VCaP (cell line): ENCODE results near the gene SLC9A2.

Experiments
- H3K27ac ChIP-seq: fragments of 450-650 bp; 2 replicates; pipeline ENCODE4 v1.5.1; 2017
- TF ChIP-seq, protein P1 (sequence below): fragments of 450-650 bp; conservative IDR thresholded peaks from 2 replicates; pipeline ENCODE4 v1.5.1; 2017; ENCODE audit warnings: mild to moderate bottlenecking, moderate library complexity

SLC9A2 gene

DNA sequence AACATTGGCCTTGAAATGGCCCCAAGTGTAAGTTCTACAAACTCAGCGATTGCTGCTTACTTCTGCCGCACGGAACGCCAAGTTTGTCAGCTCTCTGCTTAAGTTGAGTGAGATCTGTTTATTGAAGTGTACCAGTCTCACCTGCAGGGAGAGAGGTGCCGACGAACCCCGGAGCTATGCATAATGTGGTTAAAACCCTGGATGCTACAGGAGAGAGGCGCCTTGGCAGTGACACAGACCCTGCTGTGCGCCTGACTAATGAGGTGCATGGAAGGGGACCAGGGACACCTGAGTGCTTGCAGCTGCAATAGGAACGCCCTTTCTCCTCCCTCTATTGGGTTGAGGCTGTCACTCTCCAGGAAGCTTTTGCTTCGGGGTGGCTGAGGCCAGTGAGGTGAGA lies 979 bp downstream of the SLC9A2 start:
- peak overlapping the region; percentile 91 for H3K27ac ChIP-seq
- TF ChIP-seq, protein P1, sequence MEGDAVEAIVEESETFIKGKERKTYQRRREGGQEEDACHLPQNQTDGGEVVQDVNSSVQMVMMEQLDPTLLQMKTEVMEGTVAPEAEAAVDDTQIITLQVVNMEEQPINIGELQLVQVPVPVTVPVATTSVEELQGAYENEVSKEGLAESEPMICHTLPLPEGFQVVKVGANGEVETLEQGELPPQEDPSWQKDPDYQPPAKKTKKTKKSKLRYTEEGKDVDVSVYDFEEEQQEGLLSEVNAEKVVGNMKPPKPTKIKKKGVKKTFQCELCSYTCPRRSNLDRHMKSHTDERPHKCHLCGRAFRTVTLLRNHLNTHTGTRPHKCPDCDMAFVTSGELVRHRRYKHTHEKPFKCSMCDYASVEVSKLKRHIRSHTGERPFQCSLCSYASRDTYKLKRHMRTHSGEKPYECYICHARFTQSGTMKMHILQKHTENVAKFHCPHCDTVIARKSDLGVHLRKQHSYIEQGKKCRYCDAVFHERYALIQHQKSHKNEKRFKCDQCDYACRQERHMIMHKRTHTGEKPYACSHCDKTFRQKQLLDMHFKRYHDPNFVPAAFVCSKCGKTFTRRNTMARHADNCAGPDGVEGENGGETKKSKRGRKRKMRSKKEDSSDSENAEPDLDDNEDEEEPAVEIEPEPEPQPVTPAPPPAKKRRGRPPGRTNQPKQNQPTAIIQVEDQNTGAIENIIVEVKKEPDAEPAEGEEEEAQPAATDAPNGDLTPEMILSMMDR = no peak

DNA sequence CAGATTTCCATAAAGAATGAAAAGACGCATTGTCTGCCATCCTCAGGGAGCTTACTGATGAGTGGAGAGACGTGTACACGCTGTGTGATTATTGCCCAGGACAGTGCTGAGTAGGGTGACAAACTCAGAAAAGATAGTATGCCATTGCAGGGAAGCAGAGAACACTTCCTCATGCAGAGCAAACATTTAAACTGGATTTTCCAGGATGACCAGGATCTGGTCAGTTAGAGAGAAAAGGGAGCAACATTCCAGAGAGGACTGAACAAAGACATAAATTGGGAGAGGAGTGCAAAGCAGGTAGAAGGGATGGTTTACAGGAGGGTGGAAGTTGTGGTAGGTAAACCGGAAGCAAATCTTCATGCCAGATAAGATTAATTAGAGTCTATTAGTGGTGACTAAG lies 2.3 kb downstream of the SLC9A2 start:
- H3K27ac ChIP-seq = peak overlapping the region; percentile 91
- TF ChIP-seq, protein P1 = no peak

DNA sequence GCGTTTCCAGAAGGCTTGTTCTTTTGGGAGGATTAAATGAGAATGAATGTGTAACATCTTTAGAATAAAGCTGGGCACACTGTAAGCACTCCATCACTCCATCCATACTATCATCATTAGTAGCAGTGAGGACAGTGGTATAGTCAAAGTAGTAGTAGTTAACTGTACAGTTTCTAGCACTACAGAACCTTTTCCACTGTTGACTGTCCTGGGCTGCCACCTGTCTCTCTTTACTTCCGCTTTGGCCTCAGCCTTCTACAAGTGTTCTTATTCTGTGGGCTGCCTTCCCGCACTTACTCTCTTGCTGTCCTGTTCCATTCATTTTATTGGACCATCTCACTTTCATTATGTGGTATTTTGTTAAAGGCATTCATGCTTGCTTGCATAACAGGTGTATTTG lies 3.3 kb downstream of the SLC9A2 start:
- H3K27ac ChIP-seq = peak overlapping the region; percentile 91
- TF ChIP-seq, protein P1 = no peak

DNA sequence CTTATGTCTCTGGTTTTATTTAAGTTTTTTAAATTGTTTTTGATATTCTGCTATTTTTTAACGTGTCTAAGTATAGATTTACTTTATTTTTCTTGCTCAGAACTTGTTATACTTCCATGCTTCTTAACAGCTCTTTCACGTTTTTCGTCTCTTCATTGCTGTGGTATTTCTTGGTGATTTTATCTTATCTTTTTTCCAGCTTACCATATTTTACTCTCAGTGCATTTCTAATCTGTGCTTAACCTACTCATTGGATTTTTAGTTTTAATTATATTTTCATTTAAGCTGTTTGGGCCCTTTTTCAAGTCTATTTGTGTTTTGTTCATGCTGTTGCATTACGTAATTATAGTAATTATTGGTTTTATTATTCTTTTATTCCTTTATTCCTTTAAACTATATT lies 11.1 kb downstream of the SLC9A2 start:
- TF ChIP-seq, protein P1 = no peak

DNA sequence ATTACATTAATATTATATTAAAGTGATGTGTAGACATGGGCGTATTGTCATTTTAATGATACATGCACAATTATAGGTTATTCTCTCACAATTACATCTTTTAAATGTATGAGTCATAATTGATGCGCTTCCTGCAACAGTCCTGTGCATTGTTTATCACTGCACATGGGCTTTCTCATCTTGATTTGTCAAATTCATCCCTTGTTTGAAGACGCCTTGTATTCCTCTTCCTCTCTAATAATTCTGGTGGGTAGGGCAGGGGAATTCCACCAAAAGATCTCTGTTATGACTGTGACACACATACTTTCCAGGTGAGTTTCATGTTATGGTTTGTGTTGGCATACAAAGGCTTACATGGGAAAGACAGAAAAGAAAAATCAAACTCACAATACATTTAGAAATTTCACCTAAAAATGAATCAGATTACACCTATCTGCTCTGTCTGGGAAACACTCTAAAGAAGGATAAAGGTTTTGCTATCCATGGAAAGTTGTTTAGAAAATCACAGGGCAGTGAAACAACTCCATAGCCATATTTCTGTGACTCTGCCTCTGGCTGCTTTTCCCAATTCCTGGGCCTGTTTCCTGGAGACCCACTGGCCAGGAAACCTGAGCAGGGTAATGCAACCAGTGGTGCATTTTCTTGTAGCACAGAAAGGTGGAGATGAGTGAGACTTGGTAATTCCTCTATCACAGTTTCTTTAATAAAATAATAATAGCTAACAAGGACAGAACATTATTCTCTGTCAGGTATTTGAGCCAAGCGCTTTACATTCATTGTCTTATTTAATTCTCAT lies 13.2 kb downstream of the SLC9A2 start:
- TF ChIP-seq, protein P1 = no peak
- no peak overlapping the region for H3K27ac ChIP-seq

More for the DNA sequence above, 11.1 kb downstream of the SLC9A2 start:
- H3K27ac ChIP-seq = no peak overlapping the region

DNA sequence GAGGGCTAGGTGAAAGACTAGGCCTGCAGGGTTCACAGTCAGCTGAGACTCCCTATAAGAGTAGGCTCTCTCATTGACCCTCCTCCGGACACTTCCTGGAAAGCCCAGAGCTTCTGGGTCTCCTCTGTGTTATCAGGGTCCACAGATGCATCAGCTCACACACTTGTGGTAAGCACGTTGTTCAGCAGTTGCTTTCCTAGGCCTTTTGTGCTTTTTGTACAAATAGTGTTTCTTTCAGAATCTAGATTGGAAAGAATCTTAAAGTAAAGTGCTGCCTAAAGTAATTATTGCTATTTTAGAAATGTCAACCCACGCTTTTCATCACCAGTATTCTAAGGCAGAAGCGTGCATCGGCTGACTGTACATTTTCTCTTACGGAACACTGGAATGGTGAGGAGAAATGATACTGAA lies 15.5 kb downstream of the SLC9A2 start:
- TF ChIP-seq, protein P1 = no peak
- H3K27ac ChIP-seq = no peak overlapping the region

DNA sequence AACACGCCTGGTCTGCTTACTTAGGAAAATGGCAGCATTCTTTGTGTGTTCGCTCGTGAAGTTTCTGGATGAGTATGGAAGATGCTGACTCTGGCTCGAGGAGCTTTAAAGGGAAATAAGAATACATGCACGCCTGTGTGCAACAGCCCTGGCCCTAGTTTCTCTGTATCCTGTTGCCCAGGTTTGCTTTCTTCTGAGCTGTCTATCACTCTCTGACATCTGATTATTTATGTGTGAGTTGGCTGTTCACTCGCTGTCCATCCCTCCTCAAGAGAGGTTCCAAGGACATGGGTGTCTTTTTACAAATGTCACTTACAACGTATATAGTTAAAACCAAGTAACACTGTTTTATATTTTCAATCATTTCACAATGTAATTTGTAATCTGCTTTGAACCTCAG lies 16.0 kb downstream of the SLC9A2 start:
- H3K27ac ChIP-seq = no peak overlapping the region
- TF ChIP-seq, protein P1 = no peak
